ENCODE data around the gene CYB561D2.

- no peak for TF ChIP-seq CTCF (optimal IDR thresholded peaks at IDR 0.05 in 1 of 3, IDR thresholded peaks at IDR 0.05 in 1 of 3, conservative IDR thresholded peaks at IDR 0.05 in 1 of 3; ENCODE audit: extremely low read depth in 1 of 3, insufficient read depth in 2 of 3, low read length in 3 of 3)
- no peak for TF ChIP-seq EZH2 (IDR thresholded peaks at IDR 0.05; ENCODE audit: low read length)
These were observed 32.1 kb downstream of the CYB561D2 start for GRCh38 chr3:50382722-50383121.
